ENCODE results near the gene C2CD2. TPM values are rescaled to one million over a fixed set of nuclear protein-coding genes. Genes with fewer than 3 reads are reported as not detected.
A peak's percentile ranks its signal among the peaks of the same experiment; 100 is the strongest.
"Not testable (repeated sequence)": the region's sequence is repeated elsewhere in the genome, so short reads cannot be mapped to it uniquely, and the experiment has no call there.

Gene C2CD2
- total RNA-seq, 2 donors from 2014 or later = 10.4 to 25.4 TPM

GRCh38 chr21:42000908-42001307 is 47.1 kb upstream of the C2CD2 start:
- intact Hi-C loops (cut with DNase I) = loop anchor here (10.0 kb wide), 1 partner anchor 46 kb away; the partner anchor contains the start of gene C2CD2
- WGBS, 2 donors = 89 to 92% methylated on average over 4 of the region's 4 CpGs

GRCh38 chr21:41997657-41998056 is 43.8 kb upstream of the C2CD2 start:
- TF ChIP-seq POLR2A (IDR thresholded peaks at IDR 0.05) = no peak
- TF ChIP-seq, protein P1, sequence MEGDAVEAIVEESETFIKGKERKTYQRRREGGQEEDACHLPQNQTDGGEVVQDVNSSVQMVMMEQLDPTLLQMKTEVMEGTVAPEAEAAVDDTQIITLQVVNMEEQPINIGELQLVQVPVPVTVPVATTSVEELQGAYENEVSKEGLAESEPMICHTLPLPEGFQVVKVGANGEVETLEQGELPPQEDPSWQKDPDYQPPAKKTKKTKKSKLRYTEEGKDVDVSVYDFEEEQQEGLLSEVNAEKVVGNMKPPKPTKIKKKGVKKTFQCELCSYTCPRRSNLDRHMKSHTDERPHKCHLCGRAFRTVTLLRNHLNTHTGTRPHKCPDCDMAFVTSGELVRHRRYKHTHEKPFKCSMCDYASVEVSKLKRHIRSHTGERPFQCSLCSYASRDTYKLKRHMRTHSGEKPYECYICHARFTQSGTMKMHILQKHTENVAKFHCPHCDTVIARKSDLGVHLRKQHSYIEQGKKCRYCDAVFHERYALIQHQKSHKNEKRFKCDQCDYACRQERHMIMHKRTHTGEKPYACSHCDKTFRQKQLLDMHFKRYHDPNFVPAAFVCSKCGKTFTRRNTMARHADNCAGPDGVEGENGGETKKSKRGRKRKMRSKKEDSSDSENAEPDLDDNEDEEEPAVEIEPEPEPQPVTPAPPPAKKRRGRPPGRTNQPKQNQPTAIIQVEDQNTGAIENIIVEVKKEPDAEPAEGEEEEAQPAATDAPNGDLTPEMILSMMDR (IDR thresholded peaks at IDR 0.05) = no peak
- intact Hi-C loops (cut with DNase I) = no loop called here
- Histone ChIP-seq H3K4me1 (no peaks in the 10 kb centered on the region), H3K9me3 (no peaks in the 10 kb centered on the region), H3K27me3 (no peaks in the 10 kb centered on the region), H3K36me3 (replicated peaks in 1 of 2; ENCODE audit: insufficient read depth in 1 of 2, low read depth in 2 of 2) (peaks cover 0 to 2% of the 10 kb centered on the region in 2 donors), H3K27ac (no peak overlapping the region), H3K4me3 (no peak overlapping the region)
- ATAC-seq = no peak
- WGBS, 2 donors = 88 to 100% methylated on average over 1 of the region's 1 CpG
- no peak for DNase-seq

More at GRCh38 chr21:42000908-42001307, 47.1 kb upstream of the C2CD2 start:
- H3K9me3 ChIP-seq = no peaks in the 10 kb centered on the region
- DNase-seq (no peak), ATAC-seq (no peak)
- no peaks in the 10 kb centered on the region for H3K4me1 ChIP-seq
- no peak for TF ChIP-seq POLR2A (IDR thresholded peaks at IDR 0.05)
- TF ChIP-seq, protein P1 (IDR thresholded peaks at IDR 0.05) = no peak
- no peaks in the 10 kb centered on the region for H3K27me3 ChIP-seq
- H3K36me3 ChIP-seq (replicated peaks in 1 of 2; ENCODE audit: insufficient read depth in 1 of 2, low read depth in 2 of 2) = no peaks in the 10 kb centered on the region
- H3K4me3 ChIP-seq = no peak overlapping the region
- no peak overlapping the region for H3K27ac ChIP-seq

- Histone ChIP-seq H3K4me3 (no peak overlapping the region), H3K9me3 (no peaks in the 10 kb centered on the region), H3K27me3 (no peaks in the 10 kb centered on the region), H3K27ac (no peak overlapping the region), H3K36me3 (replicated peaks in 1 of 2; ENCODE audit: insufficient read depth in 1 of 2, low read depth in 2 of 2) (peaks cover 0 to 8% of the 10 kb centered on the region in 2 donors), H3K4me1 (no peaks in the 10 kb centered on the region)
- ATAC-seq (no peak), DNase-seq (no peak)
- 94 to 100% methylated on average over 2 to 3 of the region's 3 CpGs for WGBS, 2 donors
- intact Hi-C loops (cut with DNase I) = no loop called here
- TF ChIP-seq POLR2A (IDR thresholded peaks at IDR 0.05) = no peak
- TF ChIP-seq, protein P1 (IDR thresholded peaks at IDR 0.05) = no peak
Observed at GRCh38 chr21:41995577-41995976, 41.8 kb upstream of the C2CD2 start.

- H3K36me3 ChIP-seq (replicated peaks in 1 of 2; ENCODE audit: insufficient read depth in 1 of 2, low read depth in 2 of 2); ATAC-seq: not testable (repeated sequence)
- 90 to 91% methylated on average over 5 of the region's 5 CpGs for WGBS, 2 donors
Observed at GRCh38 chr21:41994613-41995012, 40.8 kb upstream of the C2CD2 start.

GRCh38 chr21:41993744-41994143 is 39.9 kb upstream of the C2CD2 start:
- no peaks in the 10 kb centered on the region for H3K27me3 ChIP-seq
- TF ChIP-seq, protein P1 (IDR thresholded peaks at IDR 0.05) = no peak
- no peak for TF ChIP-seq POLR2A (IDR thresholded peaks at IDR 0.05)
- no peak overlapping the region for H3K27ac ChIP-seq
- ATAC-seq = peak; percentile 18
- no peaks in the 10 kb centered on the region for H3K4me1 ChIP-seq
- no peak overlapping the region for H3K4me3 ChIP-seq
- peak in 1 of 4 donors; percentile 19 for DNase-seq
- H3K9me3 ChIP-seq = no peaks in the 10 kb centered on the region
- H3K36me3 ChIP-seq (replicated peaks in 1 of 2; ENCODE audit: insufficient read depth in 1 of 2, low read depth in 2 of 2) = peaks cover 0 to 8% of the 10 kb centered on the region in 2 donors
- intact Hi-C loops (cut with DNase I) = no loop called here
- WGBS, 2 donors = 87% methylated on average over 6 of the region's 6 CpGs

More at GRCh38 chr21:41994613-41995012, 40.8 kb upstream of the C2CD2 start:
- H3K9me3 ChIP-seq; DNase-seq; H3K27me3 ChIP-seq; H3K4me1 ChIP-seq; H3K27ac ChIP-seq; intact Hi-C loops (cut with DNase I); H3K4me3 ChIP-seq: not testable (repeated sequence)

Data from body of pancreas (tissue), 4 donors.